ENCODE results near the gene SELENOO.

Gene SELENOO

DNA sequence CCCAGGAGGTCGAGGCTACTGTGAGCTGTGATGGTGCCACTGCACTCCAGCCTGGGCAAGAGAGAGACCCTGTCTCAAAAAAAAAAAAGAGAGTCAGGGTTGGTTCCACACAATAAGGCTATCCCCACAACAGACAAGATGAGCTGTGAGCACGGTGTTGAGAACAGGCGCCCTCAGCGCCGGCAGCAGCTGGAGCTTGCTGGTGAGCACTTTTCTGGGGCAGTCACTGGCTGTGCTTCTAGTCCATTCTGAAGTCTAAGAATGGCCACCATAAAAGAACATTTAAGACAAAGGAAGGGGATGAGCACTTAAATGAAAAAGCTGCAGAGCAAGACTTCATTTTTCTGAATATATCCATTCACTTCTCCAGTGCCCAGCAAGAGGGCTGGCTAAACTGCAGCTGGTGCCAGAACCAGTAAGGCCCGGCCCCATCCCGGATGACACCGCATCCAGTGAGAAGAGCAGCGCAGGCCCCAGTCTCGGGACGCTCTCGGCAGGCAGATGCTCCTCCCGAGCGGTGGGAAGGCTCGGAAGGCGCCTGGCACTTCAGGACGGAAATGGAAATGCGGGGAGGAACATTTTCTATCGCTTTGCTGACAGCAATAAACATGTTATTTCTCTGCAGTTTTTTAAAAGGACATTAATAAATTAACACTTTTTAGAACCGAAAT, 31.8 kb downstream of the SELENOO start:
- TF ChIP-seq ZNF70 (CRISPR knock-in tag; IDR thresholded peaks at IDR 0.05) = no peak
- TF ChIP-seq PPARA (CRISPR knock-in tag; IDR thresholded peaks at IDR 0.05; ENCODE audit: borderline replicate concordance) = no peak
- no peak for TF ChIP-seq ZFP3 (CRISPR knock-in tag; IDR thresholded peaks at IDR 0.05)
- TF ChIP-seq BACH2 (CRISPR knock-in tag; IDR thresholded peaks at IDR 0.05; ENCODE audit: borderline replicate concordance) = no peak
- TF ChIP-seq CSDC2 (CRISPR knock-in tag; IDR thresholded peaks at IDR 0.05) = no peak
- TF ChIP-seq, protein P1, sequence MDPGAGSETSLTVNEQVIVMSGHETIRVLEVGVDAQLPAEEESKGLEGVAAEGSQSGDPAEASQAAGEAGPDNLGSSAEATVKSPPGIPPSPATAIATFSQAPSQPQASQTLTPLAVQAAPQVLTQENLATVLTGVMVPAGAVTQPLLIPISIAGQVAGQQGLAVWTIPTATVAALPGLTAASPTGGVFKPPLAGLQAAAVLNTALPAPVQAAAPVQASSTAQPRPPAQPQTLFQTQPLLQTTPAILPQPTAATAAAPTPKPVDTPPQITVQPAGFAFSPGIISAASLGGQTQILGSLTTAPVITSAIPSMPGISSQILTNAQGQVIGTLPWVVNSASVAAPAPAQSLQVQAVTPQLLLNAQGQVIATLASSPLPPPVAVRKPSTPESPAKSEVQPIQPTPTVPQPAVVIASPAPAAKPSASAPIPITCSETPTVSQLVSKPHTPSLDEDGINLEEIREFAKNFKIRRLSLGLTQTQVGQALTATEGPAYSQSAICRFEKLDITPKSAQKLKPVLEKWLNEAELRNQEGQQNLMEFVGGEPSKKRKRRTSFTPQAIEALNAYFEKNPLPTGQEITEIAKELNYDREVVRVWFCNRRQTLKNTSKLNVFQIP (CRISPR knock-in tag; IDR thresholded peaks at IDR 0.05; ENCODE audit: borderline replicate concordance, low read depth) = no peak
- TF ChIP-seq OSR1 (CRISPR knock-in tag; IDR thresholded peaks at IDR 0.05) = no peak
- no peak for TF ChIP-seq TOX (CRISPR knock-in tag; IDR thresholded peaks at IDR 0.05; ENCODE audit: borderline replicate concordance)
- TF ChIP-seq, protein P2, sequence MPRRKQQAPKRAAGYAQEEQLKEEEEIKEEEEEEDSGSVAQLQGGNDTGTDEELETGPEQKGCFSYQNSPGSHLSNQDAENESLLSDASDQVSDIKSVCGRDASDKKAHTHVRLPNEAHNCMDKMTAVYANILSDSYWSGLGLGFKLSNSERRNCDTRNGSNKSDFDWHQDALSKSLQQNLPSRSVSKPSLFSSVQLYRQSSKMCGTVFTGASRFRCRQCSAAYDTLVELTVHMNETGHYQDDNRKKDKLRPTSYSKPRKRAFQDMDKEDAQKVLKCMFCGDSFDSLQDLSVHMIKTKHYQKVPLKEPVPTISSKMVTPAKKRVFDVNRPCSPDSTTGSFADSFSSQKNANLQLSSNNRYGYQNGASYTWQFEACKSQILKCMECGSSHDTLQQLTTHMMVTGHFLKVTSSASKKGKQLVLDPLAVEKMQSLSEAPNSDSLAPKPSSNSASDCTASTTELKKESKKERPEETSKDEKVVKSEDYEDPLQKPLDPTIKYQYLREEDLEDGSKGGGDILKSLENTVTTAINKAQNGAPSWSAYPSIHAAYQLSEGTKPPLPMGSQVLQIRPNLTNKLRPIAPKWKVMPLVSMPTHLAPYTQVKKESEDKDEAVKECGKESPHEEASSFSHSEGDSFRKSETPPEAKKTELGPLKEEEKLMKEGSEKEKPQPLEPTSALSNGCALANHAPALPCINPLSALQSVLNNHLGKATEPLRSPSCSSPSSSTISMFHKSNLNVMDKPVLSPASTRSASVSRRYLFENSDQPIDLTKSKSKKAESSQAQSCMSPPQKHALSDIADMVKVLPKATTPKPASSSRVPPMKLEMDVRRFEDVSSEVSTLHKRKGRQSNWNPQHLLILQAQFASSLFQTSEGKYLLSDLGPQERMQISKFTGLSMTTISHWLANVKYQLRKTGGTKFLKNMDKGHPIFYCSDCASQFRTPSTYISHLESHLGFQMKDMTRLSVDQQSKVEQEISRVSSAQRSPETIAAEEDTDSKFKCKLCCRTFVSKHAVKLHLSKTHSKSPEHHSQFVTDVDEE (CRISPR knock-in tag; IDR thresholded peaks at IDR 0.05) = no peak
- TF ChIP-seq, protein P3, sequence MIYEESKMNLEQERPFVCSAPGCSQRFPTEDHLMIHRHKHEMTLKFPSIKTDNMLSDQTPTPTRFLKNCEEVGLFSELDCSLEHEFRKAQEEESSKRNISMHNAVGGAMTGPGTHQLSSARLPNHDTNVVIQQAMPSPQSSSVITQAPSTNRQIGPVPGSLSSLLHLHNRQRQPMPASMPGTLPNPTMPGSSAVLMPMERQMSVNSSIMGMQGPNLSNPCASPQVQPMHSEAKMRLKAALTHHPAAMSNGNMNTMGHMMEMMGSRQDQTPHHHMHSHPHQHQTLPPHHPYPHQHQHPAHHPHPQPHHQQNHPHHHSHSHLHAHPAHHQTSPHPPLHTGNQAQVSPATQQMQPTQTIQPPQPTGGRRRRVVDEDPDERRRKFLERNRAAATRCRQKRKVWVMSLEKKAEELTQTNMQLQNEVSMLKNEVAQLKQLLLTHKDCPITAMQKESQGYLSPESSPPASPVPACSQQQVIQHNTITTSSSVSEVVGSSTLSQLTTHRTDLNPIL (CRISPR knock-in tag; IDR thresholded peaks at IDR 0.05; ENCODE audit: low read depth) = no peak
- TF ChIP-seq ZNF565 (CRISPR knock-in tag; conservative IDR thresholded peaks at IDR 0.05; ENCODE audit: low read depth) = no peak
- TF ChIP-seq ZFP30 (CRISPR knock-in tag; IDR thresholded peaks at IDR 0.05) = no peak
- no peak for TF ChIP-seq RARB (CRISPR knock-in tag; IDR thresholded peaks at IDR 0.05)
- TF ChIP-seq ESRRG (CRISPR knock-in tag; IDR thresholded peaks at IDR 0.05) = no peak
- no peak for TF ChIP-seq SNAI2 (CRISPR knock-in tag; IDR thresholded peaks at IDR 0.05)
- TF ChIP-seq TCF4 (CRISPR knock-in tag; IDR thresholded peaks at IDR 0.05; ENCODE audit: borderline replicate concordance) = no peak
- TF ChIP-seq ARNTL (CRISPR knock-in tag; IDR thresholded peaks at IDR 0.05; ENCODE audit: borderline replicate concordance, low read depth) = no peak
- no peak for TF ChIP-seq ZNF8 (CRISPR knock-in tag; IDR thresholded peaks at IDR 0.05)
- TF ChIP-seq ZC3H10 (CRISPR knock-in tag; IDR thresholded peaks at IDR 0.05) = no peak
- ATAC-seq = no peak

DNA sequence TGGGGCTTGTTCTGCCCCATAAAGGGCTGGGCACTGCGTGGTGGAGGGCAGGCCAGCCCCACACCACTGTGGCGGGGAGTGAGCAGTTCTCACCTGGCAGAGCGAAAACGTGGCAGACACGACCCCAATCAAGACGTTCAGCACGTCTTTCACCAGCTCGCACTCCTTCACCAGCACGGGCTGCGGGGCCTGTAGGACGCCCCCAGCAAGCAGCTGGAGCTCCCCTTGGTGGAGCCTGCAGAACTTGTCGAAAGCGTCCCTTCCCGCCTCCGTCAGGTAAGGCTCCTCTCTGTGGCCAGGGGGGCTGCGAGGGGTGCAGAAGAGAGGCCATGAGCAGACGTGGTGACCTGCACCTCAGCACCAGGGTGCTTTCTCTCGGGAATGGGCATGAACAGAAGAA, 32.4 kb downstream of the SELENOO start:
- no peak for TF ChIP-seq ZFP3 (CRISPR knock-in tag; IDR thresholded peaks at IDR 0.05)
- TF ChIP-seq, protein P2 (CRISPR knock-in tag; IDR thresholded peaks at IDR 0.05) = no peak
- no peak for TF ChIP-seq TCF4 (CRISPR knock-in tag; IDR thresholded peaks at IDR 0.05; ENCODE audit: borderline replicate concordance)
- no peak for TF ChIP-seq BACH2 (CRISPR knock-in tag; IDR thresholded peaks at IDR 0.05; ENCODE audit: borderline replicate concordance)
- TF ChIP-seq ESRRG (CRISPR knock-in tag; IDR thresholded peaks at IDR 0.05) = no peak
- TF ChIP-seq GLIS3 (CRISPR knock-in tag; IDR thresholded peaks at IDR 0.05) = no peak
- no peak for TF ChIP-seq ZNF565 (CRISPR knock-in tag; conservative IDR thresholded peaks at IDR 0.05; ENCODE audit: low read depth)
- TF ChIP-seq ZC3H10 (CRISPR knock-in tag; IDR thresholded peaks at IDR 0.05) = no peak
- TF ChIP-seq RARB (CRISPR knock-in tag; IDR thresholded peaks at IDR 0.05) = no peak
- TF ChIP-seq OSR1 (CRISPR knock-in tag; IDR thresholded peaks at IDR 0.05) = no peak
- TF ChIP-seq, protein P4, sequence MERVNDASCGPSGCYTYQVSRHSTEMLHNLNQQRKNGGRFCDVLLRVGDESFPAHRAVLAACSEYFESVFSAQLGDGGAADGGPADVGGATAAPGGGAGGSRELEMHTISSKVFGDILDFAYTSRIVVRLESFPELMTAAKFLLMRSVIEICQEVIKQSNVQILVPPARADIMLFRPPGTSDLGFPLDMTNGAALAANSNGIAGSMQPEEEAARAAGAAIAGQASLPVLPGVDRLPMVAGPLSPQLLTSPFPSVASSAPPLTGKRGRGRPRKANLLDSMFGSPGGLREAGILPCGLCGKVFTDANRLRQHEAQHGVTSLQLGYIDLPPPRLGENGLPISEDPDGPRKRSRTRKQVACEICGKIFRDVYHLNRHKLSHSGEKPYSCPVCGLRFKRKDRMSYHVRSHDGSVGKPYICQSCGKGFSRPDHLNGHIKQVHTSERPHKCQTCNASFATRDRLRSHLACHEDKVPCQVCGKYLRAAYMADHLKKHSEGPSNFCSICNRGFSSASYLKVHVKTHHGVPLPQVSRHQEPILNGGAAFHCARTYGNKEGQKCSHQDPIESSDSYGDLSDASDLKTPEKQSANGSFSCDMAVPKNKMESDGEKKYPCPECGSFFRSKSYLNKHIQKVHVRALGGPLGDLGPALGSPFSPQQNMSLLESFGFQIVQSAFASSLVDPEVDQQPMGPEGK (CRISPR knock-in tag; IDR thresholded peaks at IDR 0.05; ENCODE audit: borderline replicate concordance) = no peak
- no peak for TF ChIP-seq TOX (CRISPR knock-in tag; IDR thresholded peaks at IDR 0.05; ENCODE audit: borderline replicate concordance)
- TF ChIP-seq ZNF70 (CRISPR knock-in tag; IDR thresholded peaks at IDR 0.05) = no peak
- no peak for TF ChIP-seq SNAI2 (CRISPR knock-in tag; IDR thresholded peaks at IDR 0.05)
- TF ChIP-seq, protein P5, sequence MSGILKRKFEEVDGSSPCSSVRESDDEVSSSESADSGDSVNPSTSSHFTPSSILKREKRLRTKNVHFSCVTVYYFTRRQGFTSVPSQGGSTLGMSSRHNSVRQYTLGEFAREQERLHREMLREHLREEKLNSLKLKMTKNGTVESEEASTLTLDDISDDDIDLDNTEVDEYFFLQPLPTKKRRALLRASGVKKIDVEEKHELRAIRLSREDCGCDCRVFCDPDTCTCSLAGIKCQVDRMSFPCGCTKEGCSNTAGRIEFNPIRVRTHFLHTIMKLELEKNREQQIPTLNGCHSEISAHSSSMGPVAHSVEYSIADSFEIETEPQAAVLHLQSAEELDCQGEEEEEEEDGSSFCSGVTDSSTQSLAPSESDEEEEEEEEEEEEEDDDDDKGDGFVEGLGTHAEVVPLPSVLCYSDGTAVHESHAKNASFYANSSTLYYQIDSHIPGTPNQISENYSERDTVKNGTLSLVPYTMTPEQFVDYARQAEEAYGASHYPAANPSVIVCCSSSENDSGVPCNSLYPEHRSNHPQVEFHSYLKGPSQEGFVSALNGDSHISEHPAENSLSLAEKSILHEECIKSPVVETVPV (CRISPR knock-in tag; IDR thresholded peaks at IDR 0.05) = no peak
- TF ChIP-seq ARNTL (CRISPR knock-in tag; IDR thresholded peaks at IDR 0.05; ENCODE audit: borderline replicate concordance, low read depth) = no peak
- no peak for TF ChIP-seq ZNF8 (CRISPR knock-in tag; IDR thresholded peaks at IDR 0.05)
- TF ChIP-seq, protein P3 (CRISPR knock-in tag; IDR thresholded peaks at IDR 0.05; ENCODE audit: low read depth) = no peak
- no peak for TF ChIP-seq CSDC2 (CRISPR knock-in tag; IDR thresholded peaks at IDR 0.05)
- TF ChIP-seq ISL1 (CRISPR knock-in tag; IDR thresholded peaks at IDR 0.05) = no peak
- no peak for ATAC-seq
